ENCODE measurements around the gene CST3.

CST3 gene

DNA sequence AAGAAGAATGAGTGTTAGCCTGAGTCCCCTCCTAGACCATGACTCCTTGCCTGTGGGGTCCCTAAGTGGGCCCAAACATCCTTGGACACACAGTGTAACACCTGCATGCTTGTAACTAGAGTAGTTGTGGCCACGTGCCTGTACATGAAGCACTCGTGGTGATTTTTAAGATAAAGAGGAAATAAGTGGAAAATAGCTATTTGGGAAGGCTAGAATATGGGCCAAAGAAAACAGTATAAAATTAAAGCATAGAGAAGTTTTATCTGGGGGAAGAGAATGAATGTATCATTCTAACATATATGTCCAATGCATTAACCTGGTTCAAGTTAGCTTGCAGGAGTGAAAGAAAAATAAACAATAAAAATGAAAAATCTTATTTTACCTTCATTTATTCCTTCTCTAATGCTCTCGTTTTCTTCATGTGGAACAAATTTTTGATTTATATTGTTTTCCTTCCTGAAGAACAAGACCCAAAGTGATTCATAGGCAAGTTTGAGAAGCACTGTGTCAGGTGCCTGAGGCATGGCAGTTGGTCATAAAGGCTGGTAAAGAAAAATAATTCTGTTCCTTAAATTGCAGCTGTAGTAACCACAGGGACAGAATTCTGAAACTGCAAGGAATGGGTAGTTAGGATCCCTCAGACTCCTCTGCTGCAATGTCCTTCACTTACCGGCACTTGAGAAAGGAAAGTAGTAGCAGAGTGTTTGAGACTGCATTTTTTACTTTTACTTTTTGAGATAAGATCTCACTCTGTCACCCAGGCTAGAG is 8.5 kb upstream of the CST3 start:
- DNase-seq (ENCODE audit: extremely low read depth, insufficient read length) = no peak
- no peaks in the 10 kb centered on the region for H3K27me3 ChIP-seq (replicated peaks; ENCODE audit: control insufficient read depth, insufficient read depth, low read length)
- no peak overlapping the region for H3K4me3 ChIP-seq (replicated peaks; ENCODE audit: low read depth, low read length)
- H3K36me3 ChIP-seq (ENCODE audit: control insufficient read depth, insufficient read depth, low read length) = no peaks in the 10 kb centered on the region
- TF ChIP-seq CTCF (IDR thresholded peaks at IDR 0.05; ENCODE audit: insufficient read depth, low read length, poor library complexity, severe bottlenecking) = no peak

DNA sequence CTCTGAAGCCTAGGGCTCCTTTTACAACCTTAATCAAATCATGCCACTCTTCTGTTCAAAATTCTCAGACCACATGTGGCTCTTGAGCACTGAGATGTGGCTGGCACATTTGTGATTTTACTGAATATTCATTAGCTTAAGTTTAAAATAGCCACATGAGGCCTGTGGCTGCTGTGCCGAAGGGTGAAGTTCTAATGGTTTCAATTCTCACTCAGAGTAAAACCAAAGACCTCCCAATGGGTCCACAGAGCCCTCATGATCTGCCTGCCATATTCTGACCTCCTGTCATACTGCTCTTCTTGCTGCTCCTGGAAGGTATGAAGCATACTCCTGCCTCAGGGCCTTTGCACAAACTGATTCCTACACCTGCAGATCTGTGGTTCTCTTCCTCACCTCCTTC is 7.8 kb upstream of the CST3 start:
- no peaks in the 10 kb centered on the region for H3K36me3 ChIP-seq (ENCODE audit: control insufficient read depth, insufficient read depth, low read length)
- no peak overlapping the region for H3K4me3 ChIP-seq (replicated peaks; ENCODE audit: low read depth, low read length)
- no peak for DNase-seq (ENCODE audit: extremely low read depth, insufficient read length)
- no peaks in the 10 kb centered on the region for H3K27me3 ChIP-seq (replicated peaks; ENCODE audit: control insufficient read depth, insufficient read depth, low read length)
- TF ChIP-seq CTCF (IDR thresholded peaks at IDR 0.05; ENCODE audit: insufficient read depth, low read length, poor library complexity, severe bottlenecking) = no peak

DNA sequence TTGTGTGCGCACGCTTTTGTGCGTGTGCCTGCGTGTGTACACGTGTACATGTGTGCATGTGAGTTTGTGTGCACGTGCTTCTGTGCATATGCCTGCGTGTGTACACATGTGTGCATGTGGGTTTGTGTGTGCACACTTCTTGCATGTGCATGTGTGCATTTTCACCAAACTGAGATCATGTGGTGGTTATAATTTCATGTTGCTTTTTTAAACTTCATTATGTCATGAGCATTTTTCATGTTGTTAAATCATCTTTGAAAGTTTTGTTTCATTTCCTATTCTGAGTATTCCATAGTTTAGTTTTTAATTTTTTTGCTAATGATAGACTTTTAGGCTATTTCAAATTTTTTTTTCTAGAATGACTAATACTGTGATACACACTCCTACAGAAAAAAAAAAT is 6.4 kb upstream of the CST3 start:
- no peak for TF ChIP-seq CTCF (IDR thresholded peaks at IDR 0.05; ENCODE audit: insufficient read depth, low read length, poor library complexity, severe bottlenecking)
- H3K36me3 ChIP-seq (ENCODE audit: control insufficient read depth, insufficient read depth, low read length) = no peaks in the 10 kb centered on the region
- DNase-seq (ENCODE audit: extremely low read depth, insufficient read length) = no peak
- H3K4me3 ChIP-seq (replicated peaks; ENCODE audit: low read depth, low read length) = no peak overlapping the region
- H3K27me3 ChIP-seq (replicated peaks; ENCODE audit: control insufficient read depth, insufficient read depth, low read length) = no peaks in the 10 kb centered on the region

GRCh38 chr20:23643659-23644058 is 5.9 kb upstream of the CST3 start:
- Histone ChIP-seq H3K27me3 (replicated peaks; ENCODE audit: control insufficient read depth, insufficient read depth, low read length) (no peaks in the 10 kb centered on the region), H3K4me3 (replicated peaks; ENCODE audit: low read depth, low read length) (no peak overlapping the region), H3K36me3 (ENCODE audit: control insufficient read depth, insufficient read depth, low read length) (no peaks in the 10 kb centered on the region)
- TF ChIP-seq CTCF (IDR thresholded peaks at IDR 0.05; ENCODE audit: insufficient read depth, low read length, poor library complexity, severe bottlenecking) = no peak
- DNase-seq (ENCODE audit: extremely low read depth, insufficient read length) = no peak

GRCh38 chr20:23641936-23642751 is 4.4 kb upstream of the CST3 start:
- no peak for TF ChIP-seq CTCF (IDR thresholded peaks at IDR 0.05; ENCODE audit: insufficient read depth, low read length, poor library complexity, severe bottlenecking)
- H3K27me3 ChIP-seq (replicated peaks; ENCODE audit: control insufficient read depth, insufficient read depth, low read length) = no peaks in the 10 kb centered on the region
- no peak overlapping the region for H3K4me3 ChIP-seq (replicated peaks; ENCODE audit: low read depth, low read length)
- H3K36me3 ChIP-seq (ENCODE audit: control insufficient read depth, insufficient read depth, low read length) = no peaks in the 10 kb centered on the region
- no peak for DNase-seq (ENCODE audit: extremely low read depth, insufficient read length)
